DND-41 (cell line): ENCODE results near the gene RPS27.

Experiments used
- CTCF ChIP-seq: IDR thresholded peaks from 2 replicates; pipeline ENCODE4 v1.5.1; 2012; ENCODE audit warnings: borderline replicate concordance, low read length, moderate library complexity, mild to moderate bottlenecking; ENCODE audit not compliant: poor library complexity, severe bottlenecking; ENCODE audit errors: extremely low read depth
- EZH2 ChIP-seq: IDR thresholded peaks from 3 replicates; pipeline ENCODE4 v1.6.1; 2012; ENCODE audit warnings: borderline replicate concordance, low read depth, mild to moderate bottlenecking, moderate library complexity, low read length, inconsistent platforms; ENCODE audit not compliant: severe bottlenecking

GRCh38 chr1:153959454-153959853, 31.1 kb upstream of the RPS27 start:
- TF ChIP-seq EZH2 (no peak), CTCF (no peak)
